ENCODE measurements around the gene TNXB.

DNA sequence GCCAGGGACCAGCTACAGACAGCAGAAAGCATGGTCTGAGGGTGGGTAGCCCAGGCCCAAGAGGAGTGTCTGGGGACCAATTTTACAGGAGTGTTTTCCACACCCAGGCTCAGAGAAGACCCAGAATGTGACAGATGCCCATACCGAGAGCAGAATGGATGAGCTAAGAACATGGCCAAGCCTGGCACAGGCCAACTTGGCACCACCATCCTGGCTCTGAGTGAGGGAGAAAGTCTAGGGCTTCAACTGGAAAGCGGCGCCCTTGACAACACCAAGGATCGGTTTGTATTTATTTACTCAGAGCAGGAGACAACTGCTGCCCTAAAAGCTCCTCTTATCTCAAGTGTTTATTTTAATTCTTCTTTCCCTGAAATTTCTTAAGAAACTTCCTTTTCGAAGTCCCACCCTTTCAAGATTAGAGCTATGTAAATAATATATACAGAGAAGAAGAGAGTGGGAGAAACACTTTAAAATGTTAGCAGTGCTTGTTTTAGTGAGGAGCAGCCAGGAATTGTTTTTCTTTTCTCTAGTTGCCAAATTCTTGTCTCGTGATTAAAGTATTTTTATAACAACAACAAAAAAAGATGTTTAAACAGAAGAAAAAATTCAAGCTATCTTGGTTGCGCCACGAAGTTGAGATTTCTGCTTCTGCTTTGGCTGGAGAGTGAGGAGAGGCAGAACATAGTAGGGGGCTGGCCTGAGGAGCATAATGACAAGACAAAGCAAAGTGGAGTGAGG is 16.2 kb downstream of the TNXB start:
- TF ChIP-seq, protein P1, sequence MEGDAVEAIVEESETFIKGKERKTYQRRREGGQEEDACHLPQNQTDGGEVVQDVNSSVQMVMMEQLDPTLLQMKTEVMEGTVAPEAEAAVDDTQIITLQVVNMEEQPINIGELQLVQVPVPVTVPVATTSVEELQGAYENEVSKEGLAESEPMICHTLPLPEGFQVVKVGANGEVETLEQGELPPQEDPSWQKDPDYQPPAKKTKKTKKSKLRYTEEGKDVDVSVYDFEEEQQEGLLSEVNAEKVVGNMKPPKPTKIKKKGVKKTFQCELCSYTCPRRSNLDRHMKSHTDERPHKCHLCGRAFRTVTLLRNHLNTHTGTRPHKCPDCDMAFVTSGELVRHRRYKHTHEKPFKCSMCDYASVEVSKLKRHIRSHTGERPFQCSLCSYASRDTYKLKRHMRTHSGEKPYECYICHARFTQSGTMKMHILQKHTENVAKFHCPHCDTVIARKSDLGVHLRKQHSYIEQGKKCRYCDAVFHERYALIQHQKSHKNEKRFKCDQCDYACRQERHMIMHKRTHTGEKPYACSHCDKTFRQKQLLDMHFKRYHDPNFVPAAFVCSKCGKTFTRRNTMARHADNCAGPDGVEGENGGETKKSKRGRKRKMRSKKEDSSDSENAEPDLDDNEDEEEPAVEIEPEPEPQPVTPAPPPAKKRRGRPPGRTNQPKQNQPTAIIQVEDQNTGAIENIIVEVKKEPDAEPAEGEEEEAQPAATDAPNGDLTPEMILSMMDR (IDR thresholded peaks at IDR 0.05), result no peak
- no peak for TF ChIP-seq POLR2A (IDR thresholded peaks at IDR 0.05)
